Measurements from ENCODE around the gene GNG12.

GRCh38 chr1:67749844-67750690 lies 83.2 kb downstream of the GNG12 start:
- TF ChIP-seq CTCF (conservative IDR thresholded peaks at IDR 0.05 in 1 of 2, IDR thresholded peaks at IDR 0.05 in 1 of 2; ENCODE audit: extremely low read depth in 1 of 2, insufficient read depth in 1 of 2, low read depth in 1 of 2, low read length in 2 of 2) (no peak), EZH2 (IDR thresholded peaks at IDR 0.05; ENCODE audit: borderline replicate concordance, low read length) (no peak)
